Mesodermal cell (in vitro differentiated cells): ENCODE data around the gene BLCAP.
"Not testable (repeated sequence)": the region's sequence is repeated elsewhere in the genome, so short reads cannot be mapped to it uniquely, and the experiment has no call there.

Source experiments
- H3K27ac ChIP-seq: 2 replicates; pipeline ENCODE4 v1.7.0; 2013; ENCODE audit warnings: mild to moderate bottlenecking, low read depth, low read length, moderate library complexity; ENCODE audit not compliant: severe bottlenecking
- H3K36me3 ChIP-seq: 2 replicates; pipeline ENCODE4 v1.7.1; 2013; ENCODE audit warnings: mild to moderate bottlenecking, low read length, moderate library complexity; ENCODE audit not compliant: control insufficient read depth, insufficient read depth
- H3K4me1 ChIP-seq: one replicate; pipeline ENCODE4 v1.7.1; 2013; ENCODE audit warnings: mild to moderate bottlenecking, low read length; ENCODE audit not compliant: insufficient read depth, control insufficient read depth, poor library complexity, severe bottlenecking
- H3K4me3 ChIP-seq: 2 replicates; pipeline ENCODE4 v1.7.0; 2013; ENCODE audit warnings: low read length, control low read depth, mild to moderate bottlenecking; ENCODE audit not compliant: insufficient read depth, poor library complexity, severe bottlenecking; ENCODE audit errors: extremely low read depth
- H3K9me3 ChIP-seq: 2 replicates; pipeline ENCODE4 v1.7.1; 2013; ENCODE audit warnings: mild to moderate bottlenecking, low read length, moderate library complexity; ENCODE audit not compliant: control insufficient read depth
- WGBS, 2 experiments: methylation state at CpG; one replicate each; pipeline ENCODE4 v1.1.5; 2013; ENCODE audit warnings: missing lambda C conversion rate in 2 of 2; ENCODE audit not compliant: insufficient coverage in 2 of 2; 5-methylcytosine and 5-hydroxymethylcytosine counted together

BLCAP gene

DNA sequence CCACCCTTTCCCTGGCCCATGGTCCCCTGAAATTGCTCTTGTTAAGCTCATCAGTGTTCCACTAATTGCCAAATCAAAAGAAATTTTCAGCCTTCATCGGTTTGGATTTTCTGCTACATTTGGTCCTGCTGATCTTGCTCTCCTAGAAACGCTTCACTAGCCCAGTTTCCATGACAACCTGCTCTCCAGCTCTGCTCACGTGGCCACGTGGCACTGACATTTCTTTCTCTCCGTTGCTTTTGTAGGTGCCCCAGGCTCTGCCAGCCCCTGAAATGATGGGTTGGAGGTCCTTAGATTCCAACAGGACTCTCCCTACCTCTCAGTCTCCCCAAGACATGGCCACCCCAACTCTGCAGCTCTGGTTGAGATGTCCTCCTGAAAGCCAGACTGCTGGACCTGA lies 52.4 kb downstream of the BLCAP start:
- WGBS, 2 experiments = 87 to 90% methylated on average over 3 of the region's 5 CpGs
- H3K27ac ChIP-seq = no peak overlapping the region
- no peaks in the 10 kb centered on the region for H3K36me3 ChIP-seq
- H3K4me1 ChIP-seq = peaks cover 2% of the 10 kb centered on the region
- H3K9me3 ChIP-seq = no peaks in the 10 kb centered on the region
- H3K4me3 ChIP-seq = no peak overlapping the region

DNA sequence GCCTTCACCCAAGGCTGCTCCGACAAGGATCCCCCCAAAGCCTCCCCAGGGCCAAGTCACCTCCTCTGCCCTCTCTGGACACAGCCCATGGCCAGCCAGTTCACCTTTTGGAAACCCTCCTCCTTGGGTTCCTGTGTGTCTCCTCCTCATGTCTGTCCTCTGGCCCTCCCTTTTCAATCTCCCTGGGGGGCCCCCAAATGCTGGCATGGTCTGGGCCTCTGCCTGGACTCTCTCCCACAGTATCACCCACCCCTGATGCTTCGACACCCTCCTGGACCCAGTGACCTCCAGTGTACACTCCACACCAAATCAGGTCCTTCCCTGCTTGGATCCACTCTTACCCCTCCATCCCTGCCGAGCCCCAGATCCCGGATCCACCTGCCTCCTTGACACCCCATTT lies 53.3 kb downstream of the BLCAP start:
- H3K4me3 ChIP-seq = no peak overlapping the region
- peaks cover 2% of the 10 kb centered on the region for H3K4me1 ChIP-seq
- 82 to 92% methylated on average over 3 to 4 of the region's 4 CpGs for WGBS, 2 experiments
- no peaks in the 10 kb centered on the region for H3K9me3 ChIP-seq
- H3K36me3 ChIP-seq = no peaks in the 10 kb centered on the region
- H3K27ac ChIP-seq = no peak overlapping the region

GRCh38 chr20:37473249-37474000 lies 54.3 kb downstream of the BLCAP start:
- H3K27ac ChIP-seq = no peak overlapping the region
- peaks cover 2% of the 10 kb centered on the region for H3K4me1 ChIP-seq
- no peaks in the 10 kb centered on the region for H3K36me3 ChIP-seq
- WGBS, 2 experiments = 96 to 98% methylated on average over 9 to 11 of the region's 11 CpGs
- no peak overlapping the region for H3K4me3 ChIP-seq
- H3K9me3 ChIP-seq = no peaks in the 10 kb centered on the region

DNA sequence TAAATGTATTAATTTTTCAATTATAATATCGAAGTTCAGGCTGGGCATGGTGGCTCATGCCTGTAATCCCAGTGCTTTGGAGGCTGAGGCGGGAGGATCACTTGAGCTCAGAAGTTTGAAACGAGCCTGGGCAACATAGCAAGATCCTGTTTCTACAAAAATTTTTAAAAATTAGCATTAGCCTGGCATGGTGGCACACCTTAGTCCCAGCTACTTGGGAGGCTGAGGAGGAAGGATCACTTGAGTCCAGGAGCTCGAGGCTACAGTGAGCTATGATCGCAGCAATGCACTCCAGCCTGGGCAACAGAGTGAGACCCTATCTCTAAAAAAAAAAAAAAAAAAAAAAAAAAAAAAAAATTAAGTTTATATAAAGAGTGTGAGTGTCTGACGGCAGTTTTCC lies 55.2 kb downstream of the BLCAP start:
- H3K4me3 ChIP-seq, H3K4me1 ChIP-seq, H3K9me3 ChIP-seq, H3K27ac ChIP-seq, H3K36me3 ChIP-seq: not testable (repeated sequence)
- WGBS, 2 experiments = 96 to 100% methylated on average over 2 to 4 of the region's 6 CpGs

- 71 to 79% methylated on average over 6 of the region's 7 CpGs for WGBS, 2 experiments
- Histone ChIP-seq H3K9me3 (no peaks in the 10 kb centered on the region), H3K27ac (no peak overlapping the region), H3K4me3 (no peak overlapping the region), H3K36me3 (no peaks in the 10 kb centered on the region), H3K4me1 (peaks cover 2% of the 10 kb centered on the region)
These were observed 55.9 kb downstream of the BLCAP start for GRCh38 chr20:37471741-37472235.

GRCh38 chr20:37470190-37470589 lies 57.5 kb downstream of the BLCAP start:
- H3K27ac ChIP-seq, H3K4me3 ChIP-seq, H3K9me3 ChIP-seq, H3K36me3 ChIP-seq, H3K4me1 ChIP-seq: not testable (repeated sequence)
- 91 to 95% methylated on average over 4 to 7 of the region's 8 CpGs for WGBS, 2 experiments

- H3K4me3 ChIP-seq = no peak overlapping the region
- peaks cover 2% of the 10 kb centered on the region for H3K4me1 ChIP-seq
- H3K27ac ChIP-seq = no peak overlapping the region
- H3K9me3 ChIP-seq = no peaks in the 10 kb centered on the region
- 93 to 95% methylated on average over 7 of the region's 7 CpGs for WGBS, 2 experiments
- no peaks in the 10 kb centered on the region for H3K36me3 ChIP-seq
These were observed 58.1 kb downstream of the BLCAP start for GRCh38 chr20:37469531-37469930.

- H3K36me3 ChIP-seq = no peaks in the 10 kb centered on the region
- H3K9me3 ChIP-seq = no peaks in the 10 kb centered on the region
- H3K4me1 ChIP-seq = peaks cover 2% of the 10 kb centered on the region
- no peak overlapping the region for H3K4me3 ChIP-seq
- WGBS, 2 experiments = 91 to 93% methylated on average over 4 of the region's 4 CpGs
- no peak overlapping the region for H3K27ac ChIP-seq
These were observed 58.8 kb downstream of the BLCAP start for GRCh38 chr20:37468886-37469285.
